ENCODE results near the gene CDC23.

GRCh38 chr5:138252944-138253343 is 39.8 kb upstream of the CDC23 start:
- no peak for TF ChIP-seq CTCF (IDR thresholded peaks at IDR 0.05; ENCODE audit: insufficient read depth, low read depth, low read length)
- TF ChIP-seq EZH2 (IDR thresholded peaks at IDR 0.05; ENCODE audit: insufficient read depth, low read length): no peak

Measured in astrocyte (in vitro differentiated cells and primary cell).